Brain microvascular endothelial cell (primary cell): ENCODE measurements around the gene C10orf90.
A peak's percentile ranks its signal among the peaks of the same experiment; 100 is the strongest.

ENCODE experiments used
- DNase-seq: peaks from one replicate; pipeline ENCODE4 v3.0.0-alpha.2; 2020
- H3K27ac ChIP-seq: fragments of 250-450 bp; sonication (Bioruptor Pico); 2 replicates; pipeline ENCODE4 v1.5.1; 2020; ENCODE audit warnings: mild to moderate bottlenecking, moderate library complexity
- H3K27me3 ChIP-seq: fragments of 250-450 bp; sonication (Bioruptor Pico); replicated peaks from 2 replicates; pipeline ENCODE4 v1.5.1; 2020; ENCODE audit warnings: mild to moderate bottlenecking
- H3K36me3 ChIP-seq: fragments of 250-450 bp; sonication (Bioruptor Pico); replicated peaks from 2 replicates; pipeline ENCODE4 v1.5.1; 2020; ENCODE audit warnings: mild to moderate bottlenecking
- H3K4me3 ChIP-seq: 2 replicates; pipeline ENCODE4 v1.5.1; 2011; ENCODE audit warnings: low read depth, mild to moderate bottlenecking, control low read depth, low read length, moderate library complexity
- CTCF ChIP-seq: IDR thresholded peaks from 2 replicates; pipeline ENCODE4 v1.5.1; 2011; ENCODE audit warnings: low read depth, mild to moderate bottlenecking, moderate library complexity, low read length, control low read depth, inconsistent platforms; ENCODE audit errors: missing control alignments
- in situ Hi-C: cut with HindIII; loops from 2 replicates; pipeline ENCODE4 v1.10.0; 2017; ENCODE audit warnings: low sequenced_read_pairs, low pct_ligation_motif_present

The C10orf90 gene

GRCh38 chr10:126503392-126504062 is 167.0 kb downstream of the C10orf90 start:
- H3K36me3 ChIP-seq: no peaks in the 10 kb centered on the region
- in situ Hi-C loops: no loop called here
- DNase-seq: no peak
- no peak for TF ChIP-seq CTCF
- no peak overlapping the region for H3K27ac ChIP-seq
- no peaks in the 10 kb centered on the region for H3K27me3 ChIP-seq
- H3K4me3 ChIP-seq: no peak overlapping the region

- no peak overlapping the region for H3K4me3 ChIP-seq
- H3K36me3 ChIP-seq: no peaks in the 10 kb centered on the region
- no peak overlapping the region for H3K27ac ChIP-seq
- no peak for DNase-seq
- TF ChIP-seq CTCF: no peak
- in situ Hi-C loops: no loop called here
- H3K27me3 ChIP-seq: no peaks in the 10 kb centered on the region
Measured at GRCh38 chr10:126502441-126502840, 168.1 kb downstream of the C10orf90 start.

- Histone ChIP-seq H3K27me3 (no peaks in the 10 kb centered on the region), H3K27ac (no peak overlapping the region), H3K4me3 (no peak overlapping the region), H3K36me3 (no peaks in the 10 kb centered on the region)
- in situ Hi-C loops: no loop called here
- no peak for TF ChIP-seq CTCF
- DNase-seq: no peak
Measured at GRCh38 chr10:126501828-126502227, 168.7 kb downstream of the C10orf90 start.

- Histone ChIP-seq H3K27ac (no peak overlapping the region), H3K36me3 (no peaks in the 10 kb centered on the region), H3K4me3 (no peak overlapping the region), H3K27me3 (no peaks in the 10 kb centered on the region)
- DNase-seq: peak; percentile 35
- peak; percentile 19 for TF ChIP-seq CTCF
- in situ Hi-C loops: no loop called here
Measured at GRCh38 chr10:126500866-126501265, 169.6 kb downstream of the C10orf90 start.

- Histone ChIP-seq H3K4me3 (no peak overlapping the region), H3K27me3 (no peaks in the 10 kb centered on the region), H3K36me3 (no peaks in the 10 kb centered on the region), H3K27ac (no peak overlapping the region)
- TF ChIP-seq CTCF: no peak
- no peak for DNase-seq
- in situ Hi-C loops: no loop called here
Measured at GRCh38 chr10:126500185-126500584, 170.3 kb downstream of the C10orf90 start.

- H3K36me3 ChIP-seq: no peaks in the 10 kb centered on the region
Measured at GRCh38 chr10:126499744-126500143, 170.7 kb downstream of the C10orf90 start.

More at GRCh38 chr10:126499744-126500143, 170.7 kb downstream of the C10orf90 start:
- TF ChIP-seq CTCF: no peak
- DNase-seq: no peak
- in situ Hi-C loops: no loop called here
- Histone ChIP-seq H3K27ac (no peak overlapping the region), H3K27me3 (no peaks in the 10 kb centered on the region), H3K4me3 (no peak overlapping the region)
